Activated CD8-positive, alpha-beta T cell treated with anti-CD3 and anti-CD28 coated beads for 36 hours (primary cell): ENCODE results near the gene CD68. TPM values are rescaled to one million over a fixed set of nuclear protein-coding genes. Genes with fewer than 3 reads are reported as not detected.

Source experiments
- ATAC-seq: fragments of 200-7000 bp; cut with Tn5 transposase; one replicate; pipeline ENCODE4 v1.10.0; 2021; ENCODE audit warnings: mild to moderate bottlenecking, moderate library complexity
- CTCF ChIA-PET: fragments of 350-600 bp; sonication (Branson Sonifier 250); formaldehyde crosslinking; loops from one replicate; lab custom pipeline; 2021; ENCODE audit warnings: antibody characterized with exemption; lab: Charles Lee
- POLR2A ChIA-PET: fragments of 350-600 bp; sonication (Branson Sonifier 250); formaldehyde crosslinking; loops from one replicate; lab custom pipeline; 2021; ENCODE audit warnings: antibody characterized with exemption; lab: Charles Lee
- DNase-seq: peaks from one replicate; pipeline ENCODE4 v3.0.0-alpha.2; 2020
- H3K27ac Mint-ChIP-seq: one replicate; pipeline ENCODE4 v1.8.0; 2021; ENCODE audit warnings: mild to moderate bottlenecking, mixed read lengths
- H3K27me3 Mint-ChIP-seq: one replicate; pipeline ENCODE4 v1.8.0; 2021; ENCODE audit warnings: mixed read lengths
- H3K36me3 Mint-ChIP-seq: one replicate; pipeline ENCODE4 v1.8.0; 2021; ENCODE audit warnings: low read depth, mixed read lengths
- H3K4me1 Mint-ChIP-seq: one replicate; pipeline ENCODE4 v1.8.0; 2021; ENCODE audit warnings: low read depth, mixed read lengths
- H3K4me3 Mint-ChIP-seq: one replicate; pipeline ENCODE4 v1.8.0; 2021; ENCODE audit warnings: mild to moderate bottlenecking, moderate library complexity, mixed read lengths
- H3K9me3 Mint-ChIP-seq: one replicate; pipeline ENCODE4 v1.8.0; 2021; ENCODE audit warnings: mixed read lengths
- CTCF ChIP-seq: fragments of 200-600 bp; IDR thresholded peaks from one replicate; pipeline ENCODE4 v1.8.0; 2022; ENCODE audit warnings: antibody characterized with exemption, mild to moderate bottlenecking
- intact Hi-C: fragments of 100-400 bp; cut with micrococcal nuclease; formaldehyde crosslinking; loops from one replicate; pipeline ENCODE4 v1.10.0; 2022
- total RNA-seq, 2 experiments: library from RNA; stranded (reverse); gene quantifications; one replicate each; pipeline ENCODE4 v1.2.3, GENCODE V29; 2021

The CD68 gene
- total RNA-seq, 2 experiments from 2014 or later: 11.4 to 12.9 TPM

DNA sequence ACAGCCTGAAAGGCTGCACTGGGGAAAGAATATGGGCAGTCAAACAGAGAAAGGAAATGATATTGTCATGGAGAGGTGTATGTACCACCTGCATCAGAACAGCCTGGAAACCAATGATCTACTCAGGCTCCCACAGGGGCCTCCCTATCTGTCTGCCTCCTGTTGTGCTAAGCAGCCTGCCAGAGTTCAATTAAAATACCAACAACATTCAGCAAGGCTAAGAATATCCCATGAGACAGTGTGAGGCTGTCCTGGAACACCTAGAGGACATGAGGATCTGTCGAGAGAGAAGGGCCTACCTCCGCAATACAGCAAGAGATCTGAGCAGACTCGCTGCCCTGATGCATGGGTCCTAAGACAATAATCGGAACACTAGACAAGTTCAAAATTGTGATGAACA is 26.8 kb downstream of the CD68 start:
- no peaks in the 10 kb centered on the region for H3K27me3 Mint-ChIP-seq
- intact Hi-C loops: no loop called here
- no peak overlapping the region for H3K4me3 Mint-ChIP-seq
- H3K4me1 Mint-ChIP-seq: peaks cover 15% of the 10 kb centered on the region
- H3K27ac Mint-ChIP-seq: no peak overlapping the region
- H3K9me3 Mint-ChIP-seq: no peaks in the 10 kb centered on the region
- H3K36me3 Mint-ChIP-seq: peaks cover 19% of the 10 kb centered on the region
- DNase-seq (no peak), ATAC-seq (no peak)
- TF ChIP-seq CTCF: no peak
- CTCF ChIA-PET: interaction anchor here (0.9 to 1.1 kb wide), 2 partner anchors 9 to 18 kb away, joined by 3 to 4 read pairs; no protein-coding TSS in a partner anchor
- POLR2A ChIA-PET: interaction anchor here (0.7 to 1.5 kb wide), 2 partner anchors 8 to 73 kb away, joined by 3 to 4 read pairs; no protein-coding TSS in a partner anchor

GRCh38 chr17:7610641-7611040 is 31.2 kb downstream of the CD68 start:
- Mint-ChIP-seq H3K36me3 (peaks cover 7% of the 10 kb centered on the region), H3K27ac (no peak overlapping the region), H3K4me1 (peaks cover 37% of the 10 kb centered on the region), H3K27me3 (no peaks in the 10 kb centered on the region), H3K9me3 (no peaks in the 10 kb centered on the region), H3K4me3 (no peak overlapping the region)
- ChIA-PET CTCF (interaction anchor here (1.0 kb wide), 1 partner anchor 13 kb away, joined by 3 read pairs; no protein-coding TSS in a partner anchor), POLR2A (interaction anchor here (1.9 kb wide), 1 partner anchor 15 kb away, joined by 7 read pairs; no protein-coding TSS in a partner anchor)
- no peak for ATAC-seq
- intact Hi-C loops: no loop called here
- no peak for DNase-seq
- no peak for TF ChIP-seq CTCF

DNA sequence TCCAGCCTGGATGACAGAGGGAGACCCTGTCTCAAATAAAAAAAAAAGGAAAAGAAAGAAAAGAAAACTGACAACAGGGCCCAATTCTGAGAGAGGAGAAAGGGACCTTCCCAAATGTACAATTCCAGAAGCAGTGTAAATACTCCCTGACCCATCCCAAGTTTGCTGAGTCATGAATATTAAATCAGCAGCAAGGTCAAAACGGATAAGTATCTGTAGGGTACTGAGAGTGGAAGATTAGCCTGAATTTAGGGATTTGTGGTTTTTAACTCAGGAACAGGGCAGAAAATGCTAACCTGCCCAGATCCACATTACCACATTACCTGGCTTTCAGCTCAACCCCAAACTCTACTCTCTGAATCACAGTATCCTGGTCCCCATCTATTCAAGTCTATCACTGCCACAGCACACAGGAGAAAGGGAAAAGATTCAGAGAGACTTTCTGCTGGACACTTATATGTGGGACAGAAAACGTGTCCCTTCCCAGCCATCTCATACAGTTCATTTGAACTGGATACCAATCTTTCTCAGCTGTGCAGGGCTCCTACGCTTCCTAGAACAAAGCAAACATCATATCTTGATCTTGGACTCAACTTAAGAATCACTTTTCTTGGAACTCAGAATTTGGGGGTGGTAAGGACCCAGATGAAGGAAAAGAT is 32.3 kb downstream of the CD68 start:
- ChIA-PET POLR2A (interaction anchor here (0.6 to 0.9 kb wide), 3 partner anchors 103 to 636 kb away, joined by 3 to 4 read pairs (median 3); partner anchors contain the start of gene CTC1), CTCF (interaction anchor here (1.0 to 3.1 kb wide), 5 partner anchors 14 to 88 kb away, joined by 3 to 15 read pairs (median 3); partner anchors contain the start of genes SOX15 and TP53)
- DNase-seq (no peak), ATAC-seq (no peak)
- peaks cover 34% of the 10 kb centered on the region for H3K4me1 Mint-ChIP-seq
- intact Hi-C loops: no loop called here
- no peaks in the 10 kb centered on the region for H3K9me3 Mint-ChIP-seq
- H3K4me3 Mint-ChIP-seq: peak overlapping the region; percentile 6
- H3K36me3 Mint-ChIP-seq: peaks cover 7% of the 10 kb centered on the region
- TF ChIP-seq CTCF: no peak
- no peaks in the 10 kb centered on the region for H3K27me3 Mint-ChIP-seq
- H3K27ac Mint-ChIP-seq: no peak overlapping the region

- ChIA-PET CTCF (interaction anchor here (1.2 to 3.1 kb wide), 4 partner anchors 22 to 89 kb away, joined by 3 to 15 read pairs (median 4); partner anchors contain the start of genes SOX15 and TP53), POLR2A (interaction anchor here (0.5 to 0.9 kb wide), 3 partner anchors 104 to 163 kb away, joined by 3 to 4 read pairs (median 3); no protein-coding TSS in a partner anchor)
- DNase-seq (no peak), ATAC-seq (no peak)
- intact Hi-C loops: no loop called here
- H3K9me3 Mint-ChIP-seq: no peaks in the 10 kb centered on the region
- no peak for TF ChIP-seq CTCF
- no peaks in the 10 kb centered on the region for H3K27me3 Mint-ChIP-seq
- H3K27ac Mint-ChIP-seq: no peak overlapping the region
- H3K4me3 Mint-ChIP-seq: peak overlapping the region; percentile 6
- H3K4me1 Mint-ChIP-seq: peaks cover 34% of the 10 kb centered on the region
- H3K36me3 Mint-ChIP-seq: peaks cover 7% of the 10 kb centered on the region
These were observed 32.8 kb downstream of the CD68 start for GRCh38 chr17:7612294-7612640.
